ENCODE data around the gene NFS1.

DNA sequence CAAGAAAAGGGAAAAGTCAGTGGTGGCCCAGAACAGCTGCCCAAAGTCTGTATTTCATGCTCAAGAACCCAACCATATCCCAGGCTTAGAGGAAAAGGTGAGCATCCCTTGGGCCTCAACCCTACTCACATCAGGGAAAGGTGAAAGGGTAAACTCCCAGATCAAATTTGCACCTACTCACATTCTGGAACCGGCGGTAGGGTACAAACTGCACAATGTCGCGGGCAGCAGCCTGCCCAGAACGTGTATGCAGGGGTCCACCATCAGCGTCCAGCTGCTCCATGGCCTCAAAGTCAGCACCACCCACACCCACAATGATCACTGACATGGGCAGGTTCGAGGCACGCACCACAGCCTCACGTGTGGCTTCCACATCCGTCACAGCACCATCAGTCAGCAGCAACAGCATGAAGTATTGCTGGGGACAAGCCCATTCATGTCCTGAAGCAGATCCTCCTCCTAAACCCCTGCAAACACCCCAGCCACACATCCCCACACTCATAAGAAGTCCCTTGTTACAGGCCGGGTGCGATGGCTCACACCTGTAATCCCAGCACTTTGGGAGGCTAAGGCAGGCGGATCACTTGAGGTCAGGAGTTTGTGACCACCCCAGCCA, 72.7 kb downstream of the NFS1 start:
- TF ChIP-seq EP300 (IDR thresholded peaks at IDR 0.05), result no peak
- TF ChIP-seq POLR2A (IDR thresholded peaks at IDR 0.05), result no peak
